Nephron (organoid): ENCODE results near the gene KLK14.

Experiments
- H3K27ac Mint-ChIP-seq, 3 experiments: 2 replicates each; pipeline ENCODE4 v1.8.0; 2020; ENCODE audit warnings: mixed read lengths in 3 of 3, mild to moderate bottlenecking in 2 of 3, moderate library complexity in 1 of 3
- H3K27me3 Mint-ChIP-seq: 2 replicates; pipeline ENCODE4 v1.8.0; 2021; ENCODE audit warnings: low read depth, mild to moderate bottlenecking, moderate library complexity, mixed read lengths
- H3K36me3 Mint-ChIP-seq: 2 replicates; pipeline ENCODE4 v1.8.0; 2020; ENCODE audit warnings: low read depth, mixed read lengths
- H3K4me1 Mint-ChIP-seq: 2 replicates; pipeline ENCODE4 v1.8.0; 2020; ENCODE audit warnings: mixed read lengths
- H3K4me3 Mint-ChIP-seq, 3 experiments: 2 replicates each; pipeline ENCODE4 v1.8.0; 2020; ENCODE audit warnings: mild to moderate bottlenecking in 3 of 3, mixed read lengths in 3 of 3, moderate library complexity in 2 of 3
- H3K9me3 Mint-ChIP-seq: 2 replicates; pipeline ENCODE4 v1.8.0; 2020; ENCODE audit warnings: mixed read lengths
- CTCF ChIP-seq, 3 experiments: fragments of 200-600 bp; sonication (generic); IDR thresholded peaks; one replicate each; pipeline ENCODE4 v1.5.0; 2021; ENCODE audit warnings: antibody characterized with exemption in 3 of 3; ENCODE audit not compliant: unreplicated experiment in 3 of 3

Gene KLK14

GRCh38 chr19:51122112-51122981 is 39.7 kb upstream of the KLK14 start:
- H3K9me3 Mint-ChIP-seq, result no peaks in the 10 kb centered on the region
- no peak for TF ChIP-seq CTCF (IDR thresholded peaks at IDR 0.05; ENCODE audit: unreplicated experiment in 3 of 3)
- peak overlapping the region in 1 of 3 experiments; percentile 33 for H3K27ac Mint-ChIP-seq
- H3K36me3 Mint-ChIP-seq, result no peaks in the 10 kb centered on the region
- H3K4me1 Mint-ChIP-seq, result peaks cover 4% of the 10 kb centered on the region
- no peak overlapping the region for H3K4me3 Mint-ChIP-seq
- peaks cover 18% of the 10 kb centered on the region for H3K27me3 Mint-ChIP-seq

- TF ChIP-seq CTCF (IDR thresholded peaks at IDR 0.05; ENCODE audit: unreplicated experiment in 3 of 3), result no peak
- no peak overlapping the region for H3K27ac Mint-ChIP-seq
- no peak overlapping the region for H3K4me3 Mint-ChIP-seq
- H3K27me3 Mint-ChIP-seq, result peaks cover 26% of the 10 kb centered on the region
- H3K9me3 Mint-ChIP-seq, result no peaks in the 10 kb centered on the region
- no peaks in the 10 kb centered on the region for H3K36me3 Mint-ChIP-seq
- H3K4me1 Mint-ChIP-seq, result peaks cover under 1% of the 10 kb centered on the region
Measured at GRCh38 chr19:51121257-51121656, 38.6 kb upstream of the KLK14 start.

GRCh38 chr19:51120160-51120559 is 37.5 kb upstream of the KLK14 start:
- Mint-ChIP-seq H3K27me3 (peaks cover 29% of the 10 kb centered on the region), H3K4me1 (no peaks in the 10 kb centered on the region)

GRCh38 chr19:51119611-51120010 is 36.9 kb upstream of the KLK14 start:
- Mint-ChIP-seq H3K9me3 (no peaks in the 10 kb centered on the region), H3K4me3 (no peak overlapping the region)

More at GRCh38 chr19:51120160-51120559, 37.5 kb upstream of the KLK14 start:
- Mint-ChIP-seq H3K36me3 (no peaks in the 10 kb centered on the region), H3K27ac (no peak overlapping the region), H3K9me3 (no peaks in the 10 kb centered on the region), H3K4me3 (no peak overlapping the region)
- no peak for TF ChIP-seq CTCF (IDR thresholded peaks at IDR 0.05; ENCODE audit: unreplicated experiment in 3 of 3)

GRCh38 chr19:51119101-51119500 is 36.4 kb upstream of the KLK14 start:
- H3K9me3 Mint-ChIP-seq, result no peaks in the 10 kb centered on the region
- no peak overlapping the region for H3K4me3 Mint-ChIP-seq
- H3K27ac Mint-ChIP-seq, result no peak overlapping the region
- no peak for TF ChIP-seq CTCF (IDR thresholded peaks at IDR 0.05; ENCODE audit: unreplicated experiment in 3 of 3)
- no peaks in the 10 kb centered on the region for H3K36me3 Mint-ChIP-seq
- H3K4me1 Mint-ChIP-seq, result no peaks in the 10 kb centered on the region
- peaks cover 32% of the 10 kb centered on the region for H3K27me3 Mint-ChIP-seq

More at GRCh38 chr19:51119611-51120010, 36.9 kb upstream of the KLK14 start:
- H3K4me1 Mint-ChIP-seq, result no peaks in the 10 kb centered on the region
- H3K27me3 Mint-ChIP-seq, result peaks cover 29% of the 10 kb centered on the region
- no peak for TF ChIP-seq CTCF (IDR thresholded peaks at IDR 0.05; ENCODE audit: unreplicated experiment in 3 of 3)
- no peak overlapping the region for H3K27ac Mint-ChIP-seq
- no peaks in the 10 kb centered on the region for H3K36me3 Mint-ChIP-seq
